HEK293 (cell line): Measurements from ENCODE around the gene PHACTR1.

Source experiments
- CTCF ChIA-PET: fragments of 350-600 bp; formaldehyde crosslinking; extraction: SDS; loops from one replicate; lab custom pipeline; 2021; ENCODE audit warnings: antibody characterized with exemption; lab: Yijun Ruan, JAX
- POLR2A ChIA-PET: fragments of 300-600 bp; formaldehyde crosslinking; extraction: SDS; loops from one replicate; lab custom pipeline; 2020; ENCODE audit warnings: antibody characterized with exemption, inconsistent platforms; lab: Yijun Ruan, JAX
- H3K27ac ChIP-seq: fragments of 200-500 bp; sonication (Bioruptor generic); 2 replicates; pipeline ENCODE4 v1.5.1; 2014; ENCODE audit warnings: low read depth, low read length, control low read depth, inconsistent platforms; ENCODE audit errors: extremely low read depth
- H3K36me3 ChIP-seq, 2 experiments: fragments of 200-500 bp in 1 of 2; sonication (Bioruptor generic) in 1 of 2; 1 replicate in 1 of 2; 2 replicates in 1 of 2; pipeline ENCODE4 v1.5.1; 2014 to 2017; ENCODE audit warnings: inconsistent platforms in 2 of 2, low read length in 2 of 2; ENCODE audit not compliant: control insufficient read depth in 2 of 2, insufficient read depth in 1 of 2
- H3K4me1 ChIP-seq: fragments of 200-500 bp; sonication (Bioruptor generic); 2 replicates; pipeline ENCODE4 v1.5.1; 2014; ENCODE audit warnings: mild to moderate bottlenecking, low read length, inconsistent platforms; ENCODE audit not compliant: control insufficient read depth, insufficient read depth
- H3K4me3 ChIP-seq: 2 replicates; pipeline ENCODE4 v1.5.1; 2011; ENCODE audit warnings: low read depth, mild to moderate bottlenecking, control low read depth, low read length, moderate library complexity
- H3K9me3 ChIP-seq: fragments of 200-500 bp; sonication (Bioruptor generic); 2 replicates; pipeline ENCODE4 v1.5.1; 2014; ENCODE audit warnings: low read depth, low read length, inconsistent platforms; ENCODE audit not compliant: control insufficient read depth, insufficient read depth
- BCL11A ChIP-seq: fragments of 450-650 bp; formaldehyde crosslinking; IDR thresholded peaks from 2 replicates; pipeline ENCODE4 v1.5.1; 2016; ENCODE audit warnings: low read depth, missing biosample characterization, missing genetic modification characterization
- KLF7 ChIP-seq: fragments of 450-650 bp; formaldehyde crosslinking; IDR thresholded peaks from 2 replicates; pipeline ENCODE4 v1.5.1; 2016; ENCODE audit warnings: missing biosample characterization, missing genetic modification characterization, borderline replicate concordance
- MYNN ChIP-seq: fragments of 450-650 bp; formaldehyde crosslinking; IDR thresholded peaks from 2 replicates; pipeline ENCODE4 v1.5.1; 2016; ENCODE audit warnings: missing biosample characterization, missing genetic modification characterization, borderline replicate concordance
- MZF1 ChIP-seq: fragments of 450-650 bp; formaldehyde crosslinking; IDR thresholded peaks from 2 replicates; pipeline ENCODE4 v1.5.1; 2017; ENCODE audit warnings: missing biosample characterization, missing genetic modification characterization, borderline replicate concordance
- RBAK ChIP-seq: fragments of 450-650 bp; formaldehyde crosslinking; IDR thresholded peaks from 2 replicates; pipeline ENCODE4 v1.5.1; 2016; ENCODE audit warnings: missing biosample characterization, missing genetic modification characterization
- SALL2 ChIP-seq: fragments of 450-650 bp; formaldehyde crosslinking; IDR thresholded peaks from 2 replicates; pipeline ENCODE4 v1.5.0; 2017; ENCODE audit warnings: missing biosample characterization, mild to moderate bottlenecking, missing genetic modification characterization, borderline replicate concordance
- TSHZ1 ChIP-seq: fragments of 450-650 bp; formaldehyde crosslinking; IDR thresholded peaks from 2 replicates; pipeline ENCODE4 v1.5.1; 2016; ENCODE audit warnings: missing biosample characterization, missing genetic modification characterization, borderline replicate concordance
- ZFP69B ChIP-seq: fragments of 450-650 bp; formaldehyde crosslinking; IDR thresholded peaks from 2 replicates; pipeline ENCODE4 v1.5.1; 2016; ENCODE audit warnings: missing biosample characterization, missing genetic modification characterization
- ZIC2 ChIP-seq: fragments of 450-650 bp; formaldehyde crosslinking; IDR thresholded peaks from 2 replicates; pipeline ENCODE4 v1.5.1; 2016; ENCODE audit warnings: missing biosample characterization, missing genetic modification characterization
- ZNF133 ChIP-seq: fragments of 450-650 bp; formaldehyde crosslinking; IDR thresholded peaks from 2 replicates; pipeline ENCODE4 v1.5.1; 2016; ENCODE audit warnings: missing biosample characterization, missing genetic modification characterization
- ZNF157 ChIP-seq: fragments of 450-650 bp; formaldehyde crosslinking; IDR thresholded peaks from 2 replicates; pipeline ENCODE4 v1.5.1; 2016; ENCODE audit warnings: missing biosample characterization, missing genetic modification characterization
- ZNF202 ChIP-seq: fragments of 450-650 bp; formaldehyde crosslinking; IDR thresholded peaks from 2 replicates; pipeline ENCODE4 v1.5.1; 2016; ENCODE audit warnings: missing biosample characterization, missing genetic modification characterization, borderline replicate concordance
- ZNF223 ChIP-seq: fragments of 450-650 bp; formaldehyde crosslinking; IDR thresholded peaks from 2 replicates; pipeline ENCODE4 v1.5.1; 2016; ENCODE audit warnings: missing biosample characterization, missing genetic modification characterization
- ZNF24 ChIP-seq: fragments of 450-650 bp; formaldehyde crosslinking; IDR thresholded peaks from 2 replicates; pipeline ENCODE4 v1.5.1; 2016; ENCODE audit warnings: missing biosample characterization, missing genetic modification characterization
- ZNF26 ChIP-seq: fragments of 450-650 bp; formaldehyde crosslinking; IDR thresholded peaks from 2 replicates; pipeline ENCODE4 v1.5.1; 2016; ENCODE audit warnings: missing biosample characterization, missing genetic modification characterization
- ZNF280C ChIP-seq: fragments of 450-650 bp; formaldehyde crosslinking; IDR thresholded peaks from 2 replicates; pipeline ENCODE4 v1.5.1; 2016; ENCODE audit warnings: missing biosample characterization, missing genetic modification characterization
- ZNF324 ChIP-seq: fragments of 450-650 bp; formaldehyde crosslinking; IDR thresholded peaks from 2 replicates; pipeline ENCODE4 v1.5.1; 2016; ENCODE audit warnings: missing biosample characterization, missing genetic modification characterization
- ZNF354C ChIP-seq: fragments of 450-650 bp; formaldehyde crosslinking; IDR thresholded peaks from 2 replicates; pipeline ENCODE4 v1.5.1; 2016; ENCODE audit warnings: missing biosample characterization, missing genetic modification characterization, low read depth, borderline replicate concordance
- ZNF426 ChIP-seq: fragments of 450-650 bp; formaldehyde crosslinking; IDR thresholded peaks from 2 replicates; pipeline ENCODE4 v1.5.1; 2017; ENCODE audit warnings: missing biosample characterization, missing genetic modification characterization, mild to moderate bottlenecking, inconsistent platforms, moderate library complexity
- ZNF561 ChIP-seq: fragments of 450-650 bp; IDR thresholded peaks from 2 replicates; pipeline ENCODE4 v1.5.1; 2018; ENCODE audit warnings: missing biosample characterization, missing genetic modification characterization, borderline replicate concordance
- ZNF571 ChIP-seq: fragments of 450-650 bp; formaldehyde crosslinking; IDR thresholded peaks from 2 replicates; pipeline ENCODE4 v1.5.0; 2017; ENCODE audit warnings: missing biosample characterization, missing genetic modification characterization
- ZNF610 ChIP-seq: fragments of 450-650 bp; formaldehyde crosslinking; IDR thresholded peaks from 2 replicates; pipeline ENCODE4 v1.5.1; 2016; ENCODE audit warnings: missing biosample characterization, missing genetic modification characterization, borderline replicate concordance
- ZNF624 ChIP-seq: fragments of 450-650 bp; formaldehyde crosslinking; IDR thresholded peaks from 2 replicates; pipeline ENCODE4 v1.5.1; 2017; ENCODE audit warnings: missing biosample characterization, missing genetic modification characterization
- ZNF670 ChIP-seq: fragments of 450-650 bp; formaldehyde crosslinking; IDR thresholded peaks from 2 replicates; pipeline ENCODE4 v1.5.1; 2016; ENCODE audit warnings: missing biosample characterization, missing genetic modification characterization, low read depth
- ZNF843 ChIP-seq: fragments of 450-650 bp; formaldehyde crosslinking; IDR thresholded peaks from 2 replicates; pipeline ENCODE4 v1.5.1; 2016; ENCODE audit warnings: missing biosample characterization, missing genetic modification characterization
- ZSCAN18 ChIP-seq: fragments of 450-650 bp; formaldehyde crosslinking; IDR thresholded peaks from 2 replicates; pipeline ENCODE4 v1.5.1; 2016; ENCODE audit warnings: missing biosample characterization, missing genetic modification characterization
- ZSCAN30 ChIP-seq: fragments of 450-650 bp; IDR thresholded peaks from 2 replicates; pipeline ENCODE4 v1.5.1; 2018; ENCODE audit warnings: missing biosample characterization, mild to moderate bottlenecking, missing genetic modification characterization, moderate library complexity

PHACTR1 gene

GRCh38 chr6:12675931-12676330 lies 40.6 kb upstream of the PHACTR1 start:
- no peak for TF ChIP-seq ZNF324
- no peak for TF ChIP-seq ZNF280C (tag by site-specific recombination)
- no peak for TF ChIP-seq MYNN (tag by site-specific recombination)
- no peak for TF ChIP-seq ZNF157 (tag by site-specific recombination)
- TF ChIP-seq KLF7 (tag by site-specific recombination), result no peak
- TF ChIP-seq ZNF24, result no peak
- TF ChIP-seq MZF1 (tag by site-specific recombination), result no peak
- TF ChIP-seq ZFP69B (tag by site-specific recombination), result no peak
- no peak for TF ChIP-seq ZNF610 (tag by site-specific recombination)
- TF ChIP-seq SALL2, result no peak
- TF ChIP-seq ZNF26, result no peak
- TF ChIP-seq RBAK (tag by site-specific recombination), result no peak
- no peak for TF ChIP-seq ZNF133 (tag by site-specific recombination)
- no peak for TF ChIP-seq TSHZ1 (tag by site-specific recombination)
- no peak for TF ChIP-seq ZNF624 (tag by site-specific recombination)
- TF ChIP-seq BCL11A (tag by site-specific recombination), result no peak
- TF ChIP-seq ZNF223 (tag by site-specific recombination), result no peak
- no peaks in the 10 kb centered on the region for H3K36me3 ChIP-seq
- no peak overlapping the region for H3K4me3 ChIP-seq
- no peak overlapping the region for H3K27ac ChIP-seq
- no peaks in the 10 kb centered on the region for H3K9me3 ChIP-seq
- ChIA-PET CTCF (no interaction called here), POLR2A (no interaction called here)
- no peaks in the 10 kb centered on the region for H3K4me1 ChIP-seq

- Histone ChIP-seq H3K9me3 (no peaks in the 10 kb centered on the region), H3K4me1 (no peaks in the 10 kb centered on the region), H3K4me3 (no peak overlapping the region), H3K27ac (no peak overlapping the region), H3K36me3 (no peaks in the 10 kb centered on the region)
- CTCF ChIA-PET, result interaction anchor here (1.5 kb wide), 1 partner anchor 214 kb away, joined by 4 read pairs; no protein-coding TSS in a partner anchor
- TF ChIP-seq ZSCAN30 (tag by site-specific recombination) (no peak), ZNF670 (tag by site-specific recombination) (no peak), ZNF426 (tag by site-specific recombination) (no peak), ZNF843 (tag by site-specific recombination) (no peak), ZNF202 (tag by site-specific recombination) (no peak), ZIC2 (tag by site-specific recombination) (no peak), ZNF561 (no peak), ZSCAN18 (no peak), ZNF354C (tag by site-specific recombination) (no peak), ZNF571 (tag by site-specific recombination) (no peak)
- POLR2A ChIA-PET, result no interaction called here
These were observed 37.2 kb upstream of the PHACTR1 start for GRCh38 chr6:12679341-12679740.
